ENCODE measurements around the gene CD8A. TPM values are rescaled to one million over a fixed set of nuclear protein-coding genes. Genes with fewer than 3 reads are reported as not detected.
A peak's percentile ranks its signal among the peaks of the same experiment; 100 is the strongest.
"Not testable (repeated sequence)": the region's sequence is repeated elsewhere in the genome, so short reads cannot be mapped to it uniquely, and the experiment has no call there.

Gene CD8A
- polyA plus RNA-seq, 1 donor from 2014 or later, result 1.4 TPM

- H3K27me3 Mint-ChIP-seq, result no peaks in the 10 kb centered on the region
- H3K4me3 Mint-ChIP-seq, result no peak overlapping the region
- peaks cover 0 to 6% (median 4%) of the 10 kb centered on the region in 3 donors for H3K9me3 Mint-ChIP-seq
- peak overlapping the region; percentile 50 to 89 (median 55) for H3K27ac Mint-ChIP-seq
- H3K36me3 Mint-ChIP-seq, result peaks cover 11% of the 10 kb centered on the region
- peaks cover 25 to 35% (median 31%) of the 10 kb centered on the region in 3 donors for H3K4me1 Mint-ChIP-seq
These were observed 43.8 kb downstream of the CD8A start for GRCh38 chr2:86746939-86747338.

GRCh38 chr2:86744152-86744551 is 46.6 kb downstream of the CD8A start:
- Mint-ChIP-seq H3K4me1 (peaks cover 23 to 32% (median 27%) of the 10 kb centered on the region in 3 donors), H3K27ac (no peak overlapping the region), H3K4me3 (no peak overlapping the region), H3K9me3 (no peaks in the 10 kb centered on the region), H3K36me3 (peaks cover 2% of the 10 kb centered on the region), H3K27me3 (no peaks in the 10 kb centered on the region)

- not testable (repeated sequence) for H3K9me3 Mint-ChIP-seq, H3K36me3 Mint-ChIP-seq, H3K27ac Mint-ChIP-seq, H3K27me3 Mint-ChIP-seq, H3K4me3 Mint-ChIP-seq
- peaks cover 11 to 23% (median 18%) of the 10 kb centered on the region in 3 donors for H3K4me1 Mint-ChIP-seq
These were observed 48.7 kb downstream of the CD8A start for GRCh38 chr2:86741889-86742498.

- not testable (repeated sequence) for H3K9me3 Mint-ChIP-seq, H3K27me3 Mint-ChIP-seq, H3K36me3 Mint-ChIP-seq
These were observed 50.8 kb downstream of the CD8A start for GRCh38 chr2:86739889-86740288.

GRCh38 chr2:86739485-86739884 is 51.2 kb downstream of the CD8A start:
- not testable (repeated sequence) for H3K4me3 Mint-ChIP-seq, H3K27ac Mint-ChIP-seq, H3K4me1 Mint-ChIP-seq, H3K36me3 Mint-ChIP-seq, H3K27me3 Mint-ChIP-seq, H3K9me3 Mint-ChIP-seq

More at GRCh38 chr2:86739889-86740288, 50.8 kb downstream of the CD8A start:
- not testable (repeated sequence) for H3K4me1 Mint-ChIP-seq, H3K4me3 Mint-ChIP-seq, H3K27ac Mint-ChIP-seq

GRCh38 chr2:86734896-86735295 is 55.8 kb downstream of the CD8A start:
- not testable (repeated sequence) for H3K4me1 Mint-ChIP-seq, H3K4me3 Mint-ChIP-seq, H3K36me3 Mint-ChIP-seq, H3K27me3 Mint-ChIP-seq, H3K9me3 Mint-ChIP-seq, H3K27ac Mint-ChIP-seq

Other genes with a start within 250 kb of the CD8A start
- gene CHMP3, start 227.5 kb downstream of the CD8A start, polyA plus RNA-seq, result 77.1 TPM
- 2.4 TPM for gene RNF103, start 167.0 kb downstream of the CD8A start, polyA plus RNA-seq
- 8.2 TPM for gene RMND5A, start 70.6 kb downstream of the CD8A start, polyA plus RNA-seq
- gene CD8B, start 71.0 kb upstream of the CD8A start, polyA plus RNA-seq, result 1.1 TPM
- gene RGPD1, start 151.2 kb upstream of the CD8A start, polyA plus RNA-seq, result 1.1 TPM
- gene PLGLB1, start 230.9 kb upstream of the CD8A start, polyA plus RNA-seq, result 1.5 TPM

Data from IgD-negative memory B cell (primary cell).